22Rv1 (cell line): ENCODE data around the gene TRIM42.

Experiments used
- H3K27ac ChIP-seq: fragments of 450-650 bp; 2 replicates; pipeline ENCODE4 v1.5.1; 2017
- CTCF ChIP-seq: fragments of 450-650 bp; IDR thresholded peaks from 2 replicates; pipeline ENCODE4 v1.5.1; 2017; ENCODE audit warnings: mild to moderate bottlenecking
- ZFX ChIP-seq: fragments of 450-650 bp; IDR thresholded peaks from 2 replicates; pipeline ENCODE4 v1.6.1; 2017; ENCODE audit warnings: antibody characterized with exemption, borderline replicate concordance

TRIM42 gene

GRCh38 chr3:140677764-140678163, at the start of gene TRIM42:
TRIM42 (plus strand) TSS chr3:140678064; CDS start chr3:140678230, 166 bp downstream.
- H3K27ac ChIP-seq, result no peak within 1 kb of the TSS
- TF ChIP-seq CTCF, result no peak
- TF ChIP-seq ZFX, result no peak

- no peak for TF ChIP-seq CTCF
- no peak for TF ChIP-seq ZFX
- no peak overlapping the region for H3K27ac ChIP-seq
Observed at GRCh38 chr3:140628606-140629005, 49.3 kb upstream of the TRIM42 start.

- no peak for TF ChIP-seq CTCF
- no peak overlapping the region for H3K27ac ChIP-seq
Observed at GRCh38 chr3:140629357-140630137, 48.3 kb upstream of the TRIM42 start.

- TF ChIP-seq CTCF (no peak), ZFX (no peak)
- H3K27ac ChIP-seq, result no peak overlapping the region
Observed at GRCh38 chr3:140630366-140630765, 47.5 kb upstream of the TRIM42 start.

- TF ChIP-seq ZFX, result no peak
- H3K27ac ChIP-seq, result no peak overlapping the region
Observed at GRCh38 chr3:140630866-140631265, 47.0 kb upstream of the TRIM42 start.

- no peak overlapping the region for H3K27ac ChIP-seq
- no peak for TF ChIP-seq ZFX
- TF ChIP-seq CTCF, result no peak
Observed at GRCh38 chr3:140635276-140635675, 42.6 kb upstream of the TRIM42 start.

- H3K27ac ChIP-seq, result no peak overlapping the region
- no peak for TF ChIP-seq ZFX
- no peak for TF ChIP-seq CTCF
Observed at GRCh38 chr3:140636406-140637138, 41.3 kb upstream of the TRIM42 start.

GRCh38 chr3:140651287-140651686, 26.6 kb upstream of the TRIM42 start:
- TF ChIP-seq ZFX (no peak), CTCF (no peak)
- H3K27ac ChIP-seq, result no peak overlapping the region
